K562 (cell line): ENCODE data around the gene PDE11A. TPM values are rescaled to one million over a fixed set of nuclear protein-coding genes. Genes with fewer than 3 reads are reported as not detected.
A peak's percentile ranks its signal among the peaks of the same experiment; 100 is the strongest.

ENCODE experiments used
- ATF1 ChIP-seq, 2 experiments: fragments of 450-650 bp in 1 of 2; IDR thresholded peaks; 2 replicates each; pipeline ENCODE4 v1.6.1; 2016; ENCODE audit warnings: missing compliant biosample characterization in 1 of 2, missing genetic modification characterization in 1 of 2
- BRD4 ChIP-seq: fragments of 200-600 bp; sonication (generic); IDR thresholded peaks from 2 replicates; pipeline ENCODE4 v1.6.1; 2017; ENCODE audit warnings: inconsistent platforms
- C11orf30 ChIP-seq: fragments of 450-650 bp; IDR thresholded peaks from 2 replicates; pipeline ENCODE4 v1.6.1; 2016; ENCODE audit warnings: low read depth, mild to moderate bottlenecking
- FOXJ2 ChIP-seq: fragments of 200-800 bp; sonication (Bioruptor generic); IDR thresholded peaks from 2 replicates; pipeline ENCODE4 v1.6.1; 2016; ENCODE audit warnings: missing genetic modification characterization, missing compliant biosample characterization
- KLF10 ChIP-seq: fragments of 250-450 bp; sonication (Bioruptor Pico); IDR thresholded peaks from 2 replicates; pipeline ENCODE4 v1.6.1; 2021; ENCODE audit warnings: matching md5 sums
- MED1 ChIP-seq: sonication (generic); formaldehyde crosslinking; IDR thresholded peaks from 2 replicates; pipeline ENCODE4 v1.8.1; 2023; ENCODE audit warnings: missing genetic modification reagents, borderline replicate concordance
- MITF ChIP-seq: IDR thresholded peaks from 2 replicates; pipeline ENCODE4 v1.6.1; 2014; ENCODE audit warnings: antibody characterized with exemption
- PHTF2 ChIP-seq: fragments of 250-450 bp; sonication (Bioruptor Pico); IDR thresholded peaks from 2 replicates; pipeline ENCODE4 v1.5.0; 2021; ENCODE audit warnings: mild to moderate bottlenecking
- RBFOX2 ChIP-seq: fragments of 200-400 bp; formaldehyde crosslinking; IDR thresholded peaks from 2 replicates; pipeline ENCODE4 v1.6.1; 2017; ENCODE audit warnings: low read depth, mild to moderate bottlenecking, low read length, moderate library complexity
- STAT5B ChIP-seq: fragments of 250-450 bp; sonication (Bioruptor Pico); IDR thresholded peaks from 2 replicates; pipeline ENCODE4 v1.8.0; 2021; ENCODE audit warnings: mild to moderate bottlenecking, inconsistent platforms
- SUPT5H ChIP-seq: fragments of 450-650 bp; IDR thresholded peaks from 2 replicates; pipeline ENCODE4 v1.6.1; 2016
- TEAD4 ChIP-seq, 2 experiments: sonication (generic) in 1 of 2; formaldehyde crosslinking in 1 of 2; IDR thresholded peaks; 2 replicates each; pipeline versions ENCODE4 v1.6.1 to v1.8.0; 2012 to 2022; ENCODE audit warnings: borderline replicate concordance in 1 of 2, inconsistent platforms in 1 of 2, low read length in 1 of 2, mild to moderate bottlenecking in 1 of 2, missing genetic modification reagents in 1 of 2
- THRA ChIP-seq: fragments of 450-650 bp; IDR thresholded peaks from 2 replicates; pipeline ENCODE4 v1.6.1; 2017; ENCODE audit warnings: mild to moderate bottlenecking, moderate library complexity
- polyA plus RNA-seq, 8 experiments: library from polyadenylated mRNA; depleted of rRNA in 4 of 8; stranded (reverse) in 5 of 8; unstranded in 3 of 8; fragments of >200 nt; fragmentation: Nextera tagmentation in 2 of 8; fragmentation: Illumina TruSeq in 1 of 8; extraction: Ambion mirVana in 2 of 8; extraction: Trizol in 1 of 8; gene quantifications; 2 replicates each; pipeline versions ENCODE4 v1.2.1 to v1.2.3, GENCODE V29; 2011 to 2014; ENCODE audit warnings: inconsistent platforms in 1 of 8, missing spikeins in 1 of 8
- total RNA-seq, 7 experiments: library from RNA; depleted of rRNA in 6 of 7; stranded (reverse); fragments of >200 nt in 6 of 7; fragmentation: Illumina TruSeq in 2 of 7; extraction: Trizol in 2 of 7; gene quantifications; 2 replicates each; pipeline versions ENCODE4 v1.2.1 to v1.2.3, GENCODE V29; 2011 to 2021; ENCODE audit warnings: low replicate concordance in 1 of 7
- TF ChIP-seq, protein P1 (sequence below), 2 experiments: fragments of 450-650 bp; formaldehyde crosslinking in 1 of 2; IDR thresholded peaks; 2 replicates each; pipeline versions ENCODE4 v1.4.0 to v1.6.1; 2014 to 2020; ENCODE audit warnings: mild to moderate bottlenecking in 2 of 2, borderline replicate concordance in 1 of 2, low read depth in 1 of 2
- TF ChIP-seq, protein P2 (sequence below): IDR thresholded peaks from 2 replicates; pipeline ENCODE4 v1.6.1; 2011; ENCODE audit not compliant: insufficient read length; ENCODE audit errors: extremely low read depth

Gene PDE11A
- total and polyA plus RNA-seq, 9 of the 15 experiments (the other 6 are each of a cell fraction or from before 2014, with no cell fraction given), result 3.2 to 22.1 (median 5.7) TPM

GRCh38 chr2:177679611-177680605 lies 392.7 kb downstream of the PDE11A start (continued):
- TF ChIP-seq FOXJ2 (tag), result peak; percentile 81
- TF ChIP-seq MED1 (CRISPR knock-in tag), result no peak
- TF ChIP-seq BRD4, result no peak
- TF ChIP-seq, protein P1, sequence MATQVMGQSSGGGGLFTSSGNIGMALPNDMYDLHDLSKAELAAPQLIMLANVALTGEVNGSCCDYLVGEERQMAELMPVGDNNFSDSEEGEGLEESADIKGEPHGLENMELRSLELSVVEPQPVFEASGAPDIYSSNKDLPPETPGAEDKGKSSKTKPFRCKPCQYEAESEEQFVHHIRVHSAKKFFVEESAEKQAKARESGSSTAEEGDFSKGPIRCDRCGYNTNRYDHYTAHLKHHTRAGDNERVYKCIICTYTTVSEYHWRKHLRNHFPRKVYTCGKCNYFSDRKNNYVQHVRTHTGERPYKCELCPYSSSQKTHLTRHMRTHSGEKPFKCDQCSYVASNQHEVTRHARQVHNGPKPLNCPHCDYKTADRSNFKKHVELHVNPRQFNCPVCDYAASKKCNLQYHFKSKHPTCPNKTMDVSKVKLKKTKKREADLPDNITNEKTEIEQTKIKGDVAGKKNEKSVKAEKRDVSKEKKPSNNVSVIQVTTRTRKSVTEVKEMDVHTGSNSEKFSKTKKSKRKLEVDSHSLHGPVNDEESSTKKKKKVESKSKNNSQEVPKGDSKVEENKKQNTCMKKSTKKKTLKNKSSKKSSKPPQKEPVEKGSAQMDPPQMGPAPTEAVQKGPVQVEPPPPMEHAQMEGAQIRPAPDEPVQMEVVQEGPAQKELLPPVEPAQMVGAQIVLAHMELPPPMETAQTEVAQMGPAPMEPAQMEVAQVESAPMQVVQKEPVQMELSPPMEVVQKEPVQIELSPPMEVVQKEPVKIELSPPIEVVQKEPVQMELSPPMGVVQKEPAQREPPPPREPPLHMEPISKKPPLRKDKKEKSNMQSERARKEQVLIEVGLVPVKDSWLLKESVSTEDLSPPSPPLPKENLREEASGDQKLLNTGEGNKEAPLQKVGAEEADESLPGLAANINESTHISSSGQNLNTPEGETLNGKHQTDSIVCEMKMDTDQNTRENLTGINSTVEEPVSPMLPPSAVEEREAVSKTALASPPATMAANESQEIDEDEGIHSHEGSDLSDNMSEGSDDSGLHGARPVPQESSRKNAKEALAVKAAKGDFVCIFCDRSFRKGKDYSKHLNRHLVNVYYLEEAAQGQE (IDR thresholded peaks at IDR 0.05; ENCODE audit: borderline replicate concordance), result no peak
- TF ChIP-seq, protein P1 (CRISPR knock-in tag; IDR thresholded peaks at IDR 0.05; ENCODE audit: low read depth), result no peak
- no peak for TF ChIP-seq KLF10 (CRISPR knock-in tag)
- no peak for TF ChIP-seq STAT5B (CRISPR knock-in tag)
- TF ChIP-seq C11orf30, result no peak
- no peak for TF ChIP-seq RBFOX2
- no peak for TF ChIP-seq PHTF2 (CRISPR knock-in tag)
- no peak for TF ChIP-seq TEAD4 (IDR thresholded peaks at IDR 0.05; ENCODE audit: low read length)
- TF ChIP-seq TEAD4 (CRISPR knock-in tag; IDR thresholded peaks at IDR 0.05; ENCODE audit: borderline replicate concordance), result no peak
- TF ChIP-seq SUPT5H, result no peak
- TF ChIP-seq, protein P2, sequence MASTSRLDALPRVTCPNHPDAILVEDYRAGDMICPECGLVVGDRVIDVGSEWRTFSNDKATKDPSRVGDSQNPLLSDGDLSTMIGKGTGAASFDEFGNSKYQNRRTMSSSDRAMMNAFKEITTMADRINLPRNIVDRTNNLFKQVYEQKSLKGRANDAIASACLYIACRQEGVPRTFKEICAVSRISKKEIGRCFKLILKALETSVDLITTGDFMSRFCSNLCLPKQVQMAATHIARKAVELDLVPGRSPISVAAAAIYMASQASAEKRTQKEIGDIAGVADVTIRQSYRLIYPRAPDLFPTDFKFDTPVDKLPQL, result no peak
- no peak for TF ChIP-seq MITF
- TF ChIP-seq THRA, result peak; percentile 92
- no peak for TF ChIP-seq ATF1 (CRISPR knock-in tag; IDR thresholded peaks at IDR 0.05)
- TF ChIP-seq ATF1 (tag; IDR thresholded peaks at IDR 0.05), result no peak; the same call in 1 of the 2 replicates
